Measurements from ENCODE around the gene THTPA.

- TF ChIP-seq CTCF (IDR thresholded peaks at IDR 0.05; ENCODE audit: borderline replicate concordance, extremely low read depth, low read length, poor library complexity, severe bottlenecking) (no peak), EZH2 (IDR thresholded peaks at IDR 0.05; ENCODE audit: borderline replicate concordance, low read depth, low read length, severe bottlenecking) (no peak)
Measured at GRCh38 chr14:23543403-23543802, 12.7 kb upstream of the THTPA start.

Data from DND-41 (cell line).